Kidney (tissue), 14 donors: Measurements from ENCODE around the gene PIP5K1A. TPM values are rescaled to one million over a fixed set of nuclear protein-coding genes. Genes with fewer than 3 reads are reported as not detected.

Experiments used
- DNase-seq, 5 donors: peaks; one replicate each; pipeline ENCODE4 v3.0.0-alpha.2; 2013 to 2020
- FAIRE-seq: peaks from 2 replicates; lab custom pipeline; 2012; peaks lifted over from hg19 to GRCh38; lab: Jason Lieb, UNC
- H3K27ac ChIP-seq, 2 donors: one replicate each; pipeline ENCODE4 v1.7.0; 2013; ENCODE audit warnings: low read depth in 2 of 2, low read length in 2 of 2, inconsistent platforms in 1 of 2
- H3K27me3 ChIP-seq: one replicate; pipeline ENCODE4 v1.7.1; 2013; ENCODE audit warnings: low read length, inconsistent platforms; ENCODE audit not compliant: control insufficient read depth, insufficient read depth
- H3K36me3 ChIP-seq, 3 donors: one replicate each; pipeline versions ENCODE4 v1.7.0 to v1.7.1; 2013; ENCODE audit warnings: low read length in 3 of 3, control low read depth in 1 of 3, inconsistent platforms in 1 of 3; ENCODE audit not compliant: insufficient read depth in 3 of 3, control insufficient read depth in 2 of 3
- H3K4me1 ChIP-seq, 3 donors: one replicate each; pipeline versions ENCODE4 v1.7.0 to v1.7.1; 2013; ENCODE audit warnings: low read length in 3 of 3, inconsistent platforms in 1 of 3, low read depth in 1 of 3; ENCODE audit not compliant: control insufficient read depth in 2 of 3, insufficient read depth in 2 of 3
- H3K4me3 ChIP-seq, 3 donors: one replicate each; pipeline versions ENCODE4 v1.7.0 to v1.8.1; 2013; ENCODE audit warnings: low read length in 3 of 3, control low read depth in 1 of 3, inconsistent platforms in 1 of 3
- H3K9ac ChIP-seq, 3 donors: one replicate each; pipeline versions ENCODE4 v1.7.0 to v1.7.1; 2013; ENCODE audit warnings: low read length in 3 of 3, control low read depth in 1 of 3, inconsistent platforms in 1 of 3
- H3K9me3 ChIP-seq, 3 donors: one replicate each; pipeline versions ENCODE4 v1.7.0 to v1.7.1; 2013; ENCODE audit warnings: low read length in 3 of 3, control low read depth in 1 of 3, inconsistent platforms in 1 of 3; ENCODE audit not compliant: control insufficient read depth in 2 of 3, insufficient read depth in 1 of 3
- intact Hi-C: fragments of 100-400 bp; cut with DNase I; formaldehyde crosslinking; loops from one replicate; pipeline ENCODE4 v1.11.1; 2022
- polyA plus RNA-seq: library from polyadenylated mRNA; stranded (reverse); fragments of 350-450 nt; fragmentation: Illumina TruSeq; extraction: RNeasy Lipid Tissue Mini Kit (QIAGEN cat#74804); gene quantifications from one replicate; pipeline ENCODE4 v1.2.3, GENCODE V29; 2014; ENCODE audit warnings: low read depth, low replicate concordance; ENCODE audit not compliant: insufficient read depth
- total RNA-seq: library from RNA; stranded (reverse); fragmentation: NEBNext Ultra II Directional; extraction: Animal tissue kit (Norgen Biotek cat#: 25700); gene quantifications from one replicate; pipeline ENCODE4 v1.2.1, GENCODE V29; 2021
- TF ChIP-seq, protein P1 (sequence below): IDR thresholded peaks from 3 replicates; pipeline ENCODE4 v1.5.1; 2012; ENCODE audit warnings: mild to moderate bottlenecking, moderate library complexity, borderline replicate concordance; ENCODE audit not compliant: insufficient read depth; ENCODE audit errors: extremely low read depth
- donor health status: control.
- donor health status: control.
- donor health status: control.
- donor health status: control.
- donor health status: control.
- donor health status: DM: yes; HTN: yes; CAD: no.
- donor health status: Normal renal cell carcinoma (clear cell type).

PIP5K1A gene
- total and polyA plus RNA-seq, 2 donors from 2014 or later, result 15.5 to 49.0 TPM

DNA sequence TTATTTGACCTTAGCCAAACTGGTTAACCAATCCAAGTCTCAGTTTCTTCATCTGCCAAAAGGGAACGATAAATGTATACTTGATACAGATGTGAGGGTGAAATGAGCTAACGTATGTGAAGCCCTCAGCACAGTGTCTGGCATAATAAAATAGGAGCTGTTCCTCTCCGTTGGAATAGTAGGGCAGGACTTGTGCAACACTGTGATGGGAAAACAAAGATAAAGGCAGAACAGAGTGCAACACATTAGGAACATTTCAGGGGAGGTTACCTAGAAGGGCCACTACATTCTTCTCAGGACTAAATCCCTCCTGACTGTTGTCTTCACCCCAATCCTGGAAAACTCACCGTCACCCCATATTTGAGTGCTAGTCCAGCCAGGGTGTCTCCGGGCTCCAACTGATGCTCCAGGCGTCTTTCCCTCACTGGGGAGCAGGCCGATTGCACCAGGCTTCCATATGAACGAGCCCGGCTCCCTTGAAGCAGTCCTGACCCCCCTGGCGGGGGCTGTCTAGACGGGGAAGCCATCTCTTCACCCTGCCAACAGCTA lies 33.5 kb upstream of the PIP5K1A start:
- Histone ChIP-seq H3K27ac (peak overlapping the region; percentile 74 to 85), H3K4me1 (peaks cover 0 to 16% (median 6%) of the 10 kb centered on the region in 3 donors), H3K36me3 (peaks cover 10 to 17% (median 11%) of the 10 kb centered on the region in 3 donors), H3K9me3 (no peaks in the 10 kb centered on the region), H3K4me3 (peak overlapping the region; percentile 76 to 97 (median 92)), H3K9ac (peak overlapping the region; percentile 57 to 93 (median 86)), H3K27me3 (no peaks in the 10 kb centered on the region)
- DNase-seq, result no peak
- TF ChIP-seq, protein P1, sequence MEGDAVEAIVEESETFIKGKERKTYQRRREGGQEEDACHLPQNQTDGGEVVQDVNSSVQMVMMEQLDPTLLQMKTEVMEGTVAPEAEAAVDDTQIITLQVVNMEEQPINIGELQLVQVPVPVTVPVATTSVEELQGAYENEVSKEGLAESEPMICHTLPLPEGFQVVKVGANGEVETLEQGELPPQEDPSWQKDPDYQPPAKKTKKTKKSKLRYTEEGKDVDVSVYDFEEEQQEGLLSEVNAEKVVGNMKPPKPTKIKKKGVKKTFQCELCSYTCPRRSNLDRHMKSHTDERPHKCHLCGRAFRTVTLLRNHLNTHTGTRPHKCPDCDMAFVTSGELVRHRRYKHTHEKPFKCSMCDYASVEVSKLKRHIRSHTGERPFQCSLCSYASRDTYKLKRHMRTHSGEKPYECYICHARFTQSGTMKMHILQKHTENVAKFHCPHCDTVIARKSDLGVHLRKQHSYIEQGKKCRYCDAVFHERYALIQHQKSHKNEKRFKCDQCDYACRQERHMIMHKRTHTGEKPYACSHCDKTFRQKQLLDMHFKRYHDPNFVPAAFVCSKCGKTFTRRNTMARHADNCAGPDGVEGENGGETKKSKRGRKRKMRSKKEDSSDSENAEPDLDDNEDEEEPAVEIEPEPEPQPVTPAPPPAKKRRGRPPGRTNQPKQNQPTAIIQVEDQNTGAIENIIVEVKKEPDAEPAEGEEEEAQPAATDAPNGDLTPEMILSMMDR, result no peak
- intact Hi-C loops, result no loop called here
- FAIRE-seq, result no peak

DNA sequence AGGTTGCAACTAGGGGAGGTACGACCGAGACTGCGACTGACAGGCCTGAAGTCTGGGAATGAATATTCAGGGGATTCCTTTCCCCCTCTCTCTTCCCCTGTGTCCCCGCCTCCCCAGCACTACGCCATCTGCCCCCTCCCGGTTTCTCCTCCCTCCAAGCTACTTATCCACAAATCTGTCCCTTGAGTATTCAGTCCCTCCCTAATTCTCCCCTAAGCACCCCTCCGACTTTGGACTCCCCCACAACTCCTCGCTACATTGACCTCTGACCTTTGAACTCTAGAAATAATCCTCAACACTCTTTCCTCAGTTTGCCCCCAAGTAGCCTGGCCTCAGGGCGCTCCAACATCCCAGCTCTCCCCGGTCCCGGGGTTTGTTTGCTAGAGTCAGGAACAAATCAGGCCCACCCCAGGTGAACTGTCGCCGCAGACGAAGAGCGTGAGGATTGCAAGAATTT lies 33.0 kb upstream of the PIP5K1A start:
- H3K9me3 ChIP-seq, result no peaks in the 10 kb centered on the region
- H3K4me1 ChIP-seq, result peaks cover 0 to 16% (median 6%) of the 10 kb centered on the region in 3 donors
- DNase-seq (peak in 4 of 5 donors; percentile 68 to 88 (median 85)), FAIRE-seq (no peak)
- intact Hi-C loops, result no loop called here
- H3K36me3 ChIP-seq, result peaks cover 6 to 16% (median 11%) of the 10 kb centered on the region in 3 donors
- peak overlapping the region; percentile 76 to 97 (median 92) for H3K4me3 ChIP-seq
- peak overlapping the region; percentile 74 to 85 for H3K27ac ChIP-seq
- H3K9ac ChIP-seq, result peak overlapping the region; percentile 57 to 93 (median 86)
- TF ChIP-seq, protein P1, result no peak
- no peaks in the 10 kb centered on the region for H3K27me3 ChIP-seq

DNA sequence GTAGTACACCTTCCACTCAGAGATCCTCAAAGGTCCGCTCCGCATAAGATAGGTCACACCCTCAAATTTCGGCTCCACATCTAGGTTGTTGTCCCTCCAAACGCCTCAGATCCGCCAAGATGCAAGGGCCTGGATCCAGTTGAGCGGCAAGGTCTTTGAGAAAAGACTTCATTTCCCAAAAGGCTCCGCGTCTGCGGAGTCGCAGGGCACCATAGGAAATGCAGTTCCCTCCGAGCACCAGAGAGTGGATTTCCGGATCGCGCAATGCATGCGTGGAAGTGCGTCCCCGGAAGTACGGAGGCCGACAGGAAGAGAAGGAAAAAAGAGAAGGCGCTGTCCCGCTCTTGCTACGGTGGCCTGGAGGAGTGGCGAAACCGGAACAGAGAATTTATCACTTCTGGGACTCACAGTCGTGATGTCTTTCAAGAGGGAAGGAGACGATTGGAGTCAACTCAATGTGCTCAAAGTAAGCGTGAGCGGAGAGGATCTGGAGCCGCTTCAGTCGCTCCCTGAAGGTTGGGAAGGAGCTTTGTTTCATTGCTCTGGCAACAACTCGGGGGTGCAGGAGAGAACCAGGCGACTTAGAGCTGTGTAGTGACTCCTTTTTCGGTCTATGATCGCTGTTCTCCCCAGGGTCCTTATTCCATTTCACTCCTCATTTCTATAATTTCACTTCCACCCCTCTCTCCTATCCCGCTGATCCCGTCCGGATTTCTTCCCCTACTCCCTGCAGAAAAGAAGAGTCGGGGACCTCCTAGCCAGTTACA lies 32.4 kb upstream of the PIP5K1A start, which contains the start of the genes LYSMD1 and SCNM1:
Gene LYSMD1 (minus strand): TSS at position 165 of the 767 bp plus-strand sequence. CDS start 644 bp downstream, outside the sequence.
Gene SCNM1 (plus strand): TSS at position 407 of the 767 bp plus-strand sequence. CDS start 9 bp downstream, at position 416.
- no peaks in the 10 kb centered on the region for H3K9me3 ChIP-seq
- intact Hi-C loops, result no loop called here
- peak within 1 kb of the TSS; percentile 76 to 97 (median 92) for H3K4me3 ChIP-seq
- peak; percentile 77 for FAIRE-seq
- peak within 1 kb of the TSS; percentile 86 to 93 (median 92) for H3K9ac ChIP-seq
- peak within 1 kb of the TSS; percentile 74 to 85 for H3K27ac ChIP-seq
- H3K27me3 ChIP-seq, result no peaks in the 10 kb centered on the region
- TF ChIP-seq, protein P1, result peak; percentile 28
- H3K36me3 ChIP-seq, result peaks cover 1 to 13% (median 10%) of the 10 kb centered on the region in 3 donors
- peaks cover 0 to 16% (median 6%) of the 10 kb centered on the region in 3 donors for H3K4me1 ChIP-seq
- DNase-seq, result peak; percentile 97 to 100 (median 98)
